Progenitor cell of endocrine pancreas (in vitro differentiated cells): ENCODE data around the gene TRIM14. TPM values are rescaled to one million over a fixed set of nuclear protein-coding genes. Genes with fewer than 3 reads are reported as not detected.
"Not testable (repeated sequence)": the region's sequence is repeated elsewhere in the genome, so short reads cannot be mapped to it uniquely, and the experiment has no call there.

Source experiments
- DNase-seq: peaks from one replicate; pipeline ENCODE4 v3.0.0; 2021; ENCODE audit warnings: low spot score; ENCODE audit not compliant: unreplicated experiment
- H3K27ac Mint-ChIP-seq: 2 replicates; pipeline ENCODE4 v1.8.0; 2021; ENCODE audit warnings: mild to moderate bottlenecking, moderate library complexity, mixed read lengths
- H3K27me3 Mint-ChIP-seq: 2 replicates; pipeline ENCODE4 v1.8.0; 2021; ENCODE audit warnings: mixed read lengths
- H3K36me3 Mint-ChIP-seq: 2 replicates; pipeline ENCODE4 v1.8.0; 2022; ENCODE audit warnings: mixed read lengths; ENCODE audit not compliant: insufficient read depth
- H3K4me1 Mint-ChIP-seq: 2 replicates; pipeline ENCODE4 v1.8.0; 2021; ENCODE audit warnings: low read depth, mixed read lengths
- H3K4me3 Mint-ChIP-seq: 2 replicates; pipeline ENCODE4 v1.8.0; 2021; ENCODE audit warnings: low read depth, mild to moderate bottlenecking, moderate library complexity, mixed read lengths
- H3K9me3 Mint-ChIP-seq: 2 replicates; pipeline ENCODE4 v1.8.0; 2021; ENCODE audit warnings: low read depth, mixed read lengths
- CTCF ChIP-seq: fragments of 200-600 bp; sonication (generic); IDR thresholded peaks from one replicate; pipeline ENCODE4 v1.5.0; 2021; ENCODE audit warnings: antibody characterized with exemption, mild to moderate bottlenecking; ENCODE audit not compliant: unreplicated experiment
- total RNA-seq: library from RNA; stranded (reverse); gene quantifications from 2 replicates; pipeline ENCODE4 v1.2.1, GENCODE V29; 2021

Gene TRIM14
- total RNA-seq, 1 donor from 2014 or later = 2.9 TPM

GRCh38 chr9:98134702-98135557 is 15.9 kb upstream of the TRIM14 start:
- H3K4me3 Mint-ChIP-seq = no peak overlapping the region
- no peaks in the 10 kb centered on the region for H3K36me3 Mint-ChIP-seq
- no peak overlapping the region for H3K27ac Mint-ChIP-seq
- H3K9me3 Mint-ChIP-seq = no peaks in the 10 kb centered on the region
- no peaks in the 10 kb centered on the region for H3K27me3 Mint-ChIP-seq
- no peak for DNase-seq
- TF ChIP-seq CTCF = no peak
- no peaks in the 10 kb centered on the region for H3K4me1 Mint-ChIP-seq

GRCh38 chr9:98132806-98133631 is 14.0 kb upstream of the TRIM14 start:
- no peak for DNase-seq
- Mint-ChIP-seq H3K4me3 (no peak overlapping the region), H3K36me3 (no peaks in the 10 kb centered on the region), H3K27me3 (no peaks in the 10 kb centered on the region), H3K27ac (no peak overlapping the region), H3K4me1 (no peaks in the 10 kb centered on the region), H3K9me3 (no peaks in the 10 kb centered on the region)
- no peak for TF ChIP-seq CTCF

- H3K27me3 Mint-ChIP-seq = no peaks in the 10 kb centered on the region
- H3K36me3 Mint-ChIP-seq = no peaks in the 10 kb centered on the region
- no peak for TF ChIP-seq CTCF
- no peak for DNase-seq
- no peaks in the 10 kb centered on the region for H3K4me1 Mint-ChIP-seq
- H3K4me3 Mint-ChIP-seq = no peak overlapping the region
- H3K9me3 Mint-ChIP-seq = no peaks in the 10 kb centered on the region
- H3K27ac Mint-ChIP-seq = no peak overlapping the region
These were observed 13.1 kb upstream of the TRIM14 start for GRCh38 chr9:98132158-98132557.

- TF ChIP-seq CTCF = no peak
- no peaks in the 10 kb centered on the region for H3K36me3 Mint-ChIP-seq
- H3K27me3 Mint-ChIP-seq = no peaks in the 10 kb centered on the region
- no peaks in the 10 kb centered on the region for H3K9me3 Mint-ChIP-seq
- DNase-seq = no peak
- H3K4me3 Mint-ChIP-seq = no peak overlapping the region
- no peak overlapping the region for H3K27ac Mint-ChIP-seq
- H3K4me1 Mint-ChIP-seq = no peaks in the 10 kb centered on the region
These were observed 11.7 kb upstream of the TRIM14 start for GRCh38 chr9:98130576-98131228.

GRCh38 chr9:98130060-98130459 is 11.0 kb upstream of the TRIM14 start:
- H3K4me3 Mint-ChIP-seq = not testable (repeated sequence)

More at GRCh38 chr9:98130060-98130459, 11.0 kb upstream of the TRIM14 start:
- H3K27ac Mint-ChIP-seq, H3K9me3 Mint-ChIP-seq, DNase-seq, H3K4me1 Mint-ChIP-seq, H3K27me3 Mint-ChIP-seq, H3K36me3 Mint-ChIP-seq: not testable (repeated sequence)
